Stomach (tissue), 9 donors: ENCODE results near the gene KDR. TPM values are rescaled to one million over a fixed set of nuclear protein-coding genes. Genes with fewer than 3 reads are reported as not detected.

Experiments
- DNase-seq, 2 donors: peaks; one replicate each; pipeline versions ENCODE4 v3.0.0 to v3.0.0-alpha.2; 2013 to 2019
- H3K27ac ChIP-seq, 5 donors: fragments of 200-600 bp in 4 of 5; sonication (generic) in 4 of 5; one replicate each; pipeline ENCODE4 v1.5.1; 2013 to 2019; ENCODE audit warnings: mild to moderate bottlenecking in 1 of 5, moderate library complexity in 1 of 5
- H3K27me3 ChIP-seq, 3 donors: fragments of 200-600 bp; sonication (generic); one replicate each; pipeline ENCODE4 v1.5.1; 2017 to 2019; ENCODE audit warnings: mixed run types in 1 of 3
- H3K36me3 ChIP-seq, 4 donors: fragments of 200-600 bp; sonication (generic); 1 replicate in 3 of 4; 2 replicates in 1 of 4; pipeline ENCODE4 v1.5.1; 2016 to 2019
- H3K4me1 ChIP-seq, 4 donors: fragments of 200-600 bp; sonication (generic); one replicate each; pipeline ENCODE4 v1.5.1; 2016 to 2019
- H3K4me3 ChIP-seq, 4 donors: fragments of 200-600 bp; sonication (generic) in 3 of 4; one replicate each; pipeline ENCODE4 v1.5.1; 2016 to 2019; ENCODE audit warnings: mild to moderate bottlenecking in 1 of 4
- H3K9me3 ChIP-seq, 4 donors: fragments of 200-600 bp; sonication (generic); one replicate each; pipeline ENCODE4 v1.5.1; 2016 to 2019
- EP300 ChIP-seq: sonication (generic); formaldehyde crosslinking; IDR thresholded peaks from one replicate; pipeline ENCODE4 v1.6.1; 2017; ENCODE audit warnings: antibody characterized with exemption
- POLR2A ChIP-seq, 4 donors: fragments of 450-650 bp; IDR thresholded peaks; one replicate each; pipeline ENCODE4 v1.6.1; 2016; ENCODE audit warnings: antibody characterized with exemption in 4 of 4, control low read depth in 2 of 4, mild to moderate bottlenecking in 1 of 4, moderate library complexity in 1 of 4
- POLR2AphosphoS5 ChIP-seq, 3 donors: sonication (generic); formaldehyde crosslinking; IDR thresholded peaks; one replicate each; pipeline ENCODE4 v1.6.1; 2016; ENCODE audit warnings: antibody characterized with exemption in 3 of 3
- WGBS, 5 donors: extraction: QIAGEN DNeasy Blood & Tissue Kit in 3 of 5; methylation state at CpG; one replicate each; pipeline versions ENCODE4 v1.1.5 to v1.1.7; 2013 to 2018; 5-methylcytosine and 5-hydroxymethylcytosine counted together
- intact Hi-C: fragments of 100-400 bp; cut with DNase I; formaldehyde crosslinking; loops from one replicate; pipeline ENCODE4 v1.15.1; 2023; ENCODE audit warnings: low total_unique reads
- polyA plus RNA-seq, 3 donors: library from polyadenylated mRNA; stranded (reverse); fragments of 200-250 nt; gene quantifications; one replicate each; pipeline ENCODE4 v1.2.3, GENCODE V29; 2013
- total RNA-seq, 5 donors: library from RNA; depleted of rRNA; stranded (reverse); fragments of >200 nt; gene quantifications; one replicate each; pipeline versions ENCODE4 v1.1.0 to v1.2.3, GENCODE V29; 2014 to 2016
- TF ChIP-seq, protein P1 (sequence below), 7 experiments: fragments of 450-650 bp in 4 of 7; fragments of 200-600 bp in 3 of 7; sonication (generic) in 3 of 7; IDR thresholded peaks; one replicate each; pipeline ENCODE4 v1.5.1; 2016 to 2019; ENCODE audit warnings: antibody characterized with exemption in 7 of 7, control low read depth in 2 of 7, mild to moderate bottlenecking in 1 of 7
- donor health status: healthy with polysubstance abuse.
- donor health status: Bipolar disorder and iron deficiency.
- donor health status: healthy.

The KDR gene
- total and polyA plus RNA-seq, 8 donors: 1.1 to 32.3 (median 8.1) TPM

DNA sequence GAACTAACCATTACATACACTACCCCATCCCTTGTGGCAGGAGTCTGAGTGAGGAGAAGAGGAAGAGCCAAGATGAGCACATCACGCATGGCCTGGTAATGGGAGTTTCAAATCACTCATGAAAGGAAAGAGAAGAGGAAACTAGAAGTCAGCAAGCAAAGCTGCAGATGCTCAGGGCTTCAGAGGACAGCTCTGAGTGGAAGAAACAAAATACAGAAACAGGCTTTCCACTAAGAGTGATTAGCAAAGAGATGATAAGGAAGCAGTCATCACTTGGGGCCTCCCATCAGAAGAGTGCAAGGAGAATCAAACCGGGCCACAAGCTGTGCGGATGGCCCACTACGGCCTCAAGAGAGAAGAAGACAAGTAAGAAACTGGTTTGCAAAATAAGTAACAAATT lies 25.6 kb downstream of the KDR start:
- no peak overlapping the region for H3K27ac ChIP-seq
- H3K27me3 ChIP-seq: no peaks in the 10 kb centered on the region
- TF ChIP-seq EP300 (no peak), POLR2A (IDR thresholded peaks at IDR 0.05) (no peak), POLR2AphosphoS5 (IDR thresholded peaks at IDR 0.05) (no peak)
- TF ChIP-seq, protein P1, sequence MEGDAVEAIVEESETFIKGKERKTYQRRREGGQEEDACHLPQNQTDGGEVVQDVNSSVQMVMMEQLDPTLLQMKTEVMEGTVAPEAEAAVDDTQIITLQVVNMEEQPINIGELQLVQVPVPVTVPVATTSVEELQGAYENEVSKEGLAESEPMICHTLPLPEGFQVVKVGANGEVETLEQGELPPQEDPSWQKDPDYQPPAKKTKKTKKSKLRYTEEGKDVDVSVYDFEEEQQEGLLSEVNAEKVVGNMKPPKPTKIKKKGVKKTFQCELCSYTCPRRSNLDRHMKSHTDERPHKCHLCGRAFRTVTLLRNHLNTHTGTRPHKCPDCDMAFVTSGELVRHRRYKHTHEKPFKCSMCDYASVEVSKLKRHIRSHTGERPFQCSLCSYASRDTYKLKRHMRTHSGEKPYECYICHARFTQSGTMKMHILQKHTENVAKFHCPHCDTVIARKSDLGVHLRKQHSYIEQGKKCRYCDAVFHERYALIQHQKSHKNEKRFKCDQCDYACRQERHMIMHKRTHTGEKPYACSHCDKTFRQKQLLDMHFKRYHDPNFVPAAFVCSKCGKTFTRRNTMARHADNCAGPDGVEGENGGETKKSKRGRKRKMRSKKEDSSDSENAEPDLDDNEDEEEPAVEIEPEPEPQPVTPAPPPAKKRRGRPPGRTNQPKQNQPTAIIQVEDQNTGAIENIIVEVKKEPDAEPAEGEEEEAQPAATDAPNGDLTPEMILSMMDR (IDR thresholded peaks at IDR 0.05): no peak
- H3K9me3 ChIP-seq: no peaks in the 10 kb centered on the region
- H3K36me3 ChIP-seq: peaks cover 0 to 4% (median 0%) of the 10 kb centered on the region in 4 donors
- WGBS, 5 donors: 91 to 96% (median 93%) methylated on average over 4 of the region's 4 CpGs
- DNase-seq: no peak
- intact Hi-C loops: no loop called here
- no peaks in the 10 kb centered on the region for H3K4me1 ChIP-seq
- no peak overlapping the region for H3K4me3 ChIP-seq

DNA sequence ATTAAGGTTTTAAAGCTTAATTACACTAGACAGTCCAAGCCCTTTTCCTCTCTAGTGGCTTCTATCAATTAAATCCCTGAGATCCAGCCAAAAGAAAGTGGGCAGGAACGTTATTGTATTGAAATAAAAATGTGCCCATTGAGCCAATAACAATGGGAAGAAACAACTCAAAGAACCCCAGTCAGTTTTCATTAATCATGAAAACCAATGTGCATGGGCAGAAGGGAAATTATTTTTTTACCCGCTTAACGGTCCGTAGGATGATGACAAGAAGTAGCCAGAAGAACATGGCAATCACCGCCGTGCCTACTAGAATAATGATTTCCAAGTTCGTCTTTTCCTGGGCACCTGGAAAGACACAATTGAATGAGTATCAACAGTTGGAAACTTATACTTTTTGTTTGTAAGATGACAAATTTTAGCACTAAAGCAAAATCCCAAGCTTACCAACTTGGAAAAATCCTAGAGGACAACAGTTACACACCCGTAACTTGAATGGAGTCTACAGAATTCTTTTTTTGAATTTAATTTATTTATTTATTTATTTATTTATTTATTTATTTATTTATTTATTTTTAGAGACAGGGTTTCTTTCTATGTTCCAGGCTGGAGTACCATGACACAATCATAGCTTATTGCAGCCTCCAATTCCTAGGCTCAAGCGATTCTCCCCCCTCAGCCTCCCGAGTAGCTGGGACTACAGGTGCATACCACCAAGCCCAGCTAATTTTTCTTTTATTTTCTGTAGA lies 26.8 kb downstream of the KDR start:
- Histone ChIP-seq H3K4me3 (no peak overlapping the region), H3K4me1 (no peaks in the 10 kb centered on the region), H3K9me3 (no peaks in the 10 kb centered on the region), H3K36me3 (peaks cover 0 to 4% (median 0%) of the 10 kb centered on the region in 4 donors), H3K27me3 (no peaks in the 10 kb centered on the region), H3K27ac (no peak overlapping the region)
- WGBS, 5 donors: 89 to 96% (median 92%) methylated on average over 10 of the region's 10 CpGs
- DNase-seq: no peak
- intact Hi-C loops: no loop called here
- TF ChIP-seq, protein P1 (IDR thresholded peaks at IDR 0.05): no peak
- TF ChIP-seq POLR2AphosphoS5 (IDR thresholded peaks at IDR 0.05) (no peak), EP300 (no peak), POLR2A (IDR thresholded peaks at IDR 0.05) (no peak)

DNA sequence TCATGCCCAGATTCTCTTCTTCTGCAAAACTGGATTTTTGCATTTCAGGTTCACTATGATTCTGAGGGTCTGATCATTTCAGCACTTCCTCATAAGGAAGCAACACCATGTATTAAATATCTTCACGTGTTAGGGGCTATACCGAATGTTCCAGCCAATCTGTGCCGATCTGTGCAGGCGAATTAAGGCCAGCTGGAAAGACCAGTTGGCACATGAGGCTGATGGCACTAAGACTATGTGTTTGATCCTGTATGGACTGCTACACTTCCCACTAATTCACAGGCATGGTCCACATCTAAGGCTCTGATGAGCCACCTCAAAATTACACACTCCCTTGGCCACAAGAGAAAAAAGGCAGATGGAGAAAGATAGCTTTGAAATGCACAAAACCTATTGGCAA lies 28.8 kb downstream of the KDR start:
- no peaks in the 10 kb centered on the region for H3K27me3 ChIP-seq
- DNase-seq: no peak
- H3K4me3 ChIP-seq: no peak overlapping the region
- no peaks in the 10 kb centered on the region for H3K4me1 ChIP-seq
- H3K27ac ChIP-seq: no peak overlapping the region
- H3K9me3 ChIP-seq: no peaks in the 10 kb centered on the region
- TF ChIP-seq POLR2A (IDR thresholded peaks at IDR 0.05): no peak
- H3K36me3 ChIP-seq: no peaks in the 10 kb centered on the region
- intact Hi-C loops: no loop called here
- 85 to 96% (median 90%) methylated on average over 4 of the region's 4 CpGs for WGBS, 5 donors

DNA sequence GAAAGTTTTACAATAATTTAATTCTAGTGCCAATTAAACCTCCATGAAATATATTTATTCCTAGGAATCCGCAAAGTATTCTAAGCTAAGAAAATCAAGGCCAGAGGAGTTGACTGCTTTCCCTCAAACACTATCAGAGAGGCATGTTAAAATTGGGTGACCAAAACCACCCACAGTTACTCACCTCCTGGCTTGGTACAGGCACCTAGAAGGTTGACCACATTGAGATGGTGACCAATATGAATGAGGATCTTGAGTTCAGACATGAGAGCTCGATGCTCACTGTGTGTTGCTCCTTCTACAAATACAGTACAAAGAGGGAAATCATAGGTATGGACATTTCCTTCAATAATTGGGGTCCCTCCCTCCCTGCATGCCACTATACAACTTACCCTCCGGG lies 29.4 kb downstream of the KDR start:
- no peaks in the 10 kb centered on the region for H3K9me3 ChIP-seq
- intact Hi-C loops: no loop called here
- H3K4me3 ChIP-seq: no peak overlapping the region
- WGBS, 5 donors: 81 to 91% (median 83%) methylated on average over 3 of the region's 3 CpGs
- H3K36me3 ChIP-seq: no peaks in the 10 kb centered on the region
- TF ChIP-seq POLR2AphosphoS5 (IDR thresholded peaks at IDR 0.05) (no peak), POLR2A (IDR thresholded peaks at IDR 0.05) (no peak), EP300 (no peak)
- TF ChIP-seq, protein P1 (IDR thresholded peaks at IDR 0.05): no peak
- H3K27me3 ChIP-seq: no peaks in the 10 kb centered on the region
- no peak for DNase-seq
- H3K27ac ChIP-seq: no peak overlapping the region
- H3K4me1 ChIP-seq: no peaks in the 10 kb centered on the region

DNA sequence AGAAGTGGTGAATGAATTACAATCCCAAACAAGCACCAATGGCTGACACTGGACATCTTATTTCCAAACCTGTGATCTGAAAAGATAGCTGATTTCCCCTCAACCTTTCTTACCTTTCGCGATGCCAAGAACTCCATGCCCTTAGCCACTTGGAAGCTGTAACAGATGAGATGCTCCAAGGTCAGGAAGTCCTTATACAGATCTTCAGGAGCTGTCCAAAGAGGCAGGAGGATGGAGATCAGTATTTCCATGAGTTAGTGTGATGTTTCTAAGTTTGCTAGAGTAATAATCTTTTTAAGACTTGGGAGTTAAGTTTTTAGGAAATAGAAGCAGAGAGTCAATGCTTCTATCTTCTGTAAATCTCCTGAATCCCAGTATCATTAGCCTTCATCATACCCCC lies 32.9 kb downstream of the KDR start:
- intact Hi-C loops: no loop called here
- Histone ChIP-seq H3K27ac (no peak overlapping the region), H3K9me3 (no peaks in the 10 kb centered on the region), H3K36me3 (no peaks in the 10 kb centered on the region), H3K27me3 (no peaks in the 10 kb centered on the region), H3K4me1 (no peaks in the 10 kb centered on the region), H3K4me3 (no peak overlapping the region)
- 93 to 100% (median 96%) methylated on average over 2 of the region's 2 CpGs for WGBS, 5 donors
- DNase-seq: no peak
- TF ChIP-seq POLR2AphosphoS5 (IDR thresholded peaks at IDR 0.05) (no peak), EP300 (no peak), POLR2A (IDR thresholded peaks at IDR 0.05) (no peak)
- TF ChIP-seq, protein P1 (IDR thresholded peaks at IDR 0.05): no peak
